Astrocyte of the cerebellum (primary cell): ENCODE data around the gene CCDC85C.

ENCODE experiments used
- DNase-seq: peaks from one replicate; pipeline ENCODE4 v3.0.0-alpha.2; 2011; ENCODE audit warnings: low read depth
- H3K4me3 ChIP-seq: 2 replicates; pipeline ENCODE4 v1.5.1; 2011; ENCODE audit warnings: mild to moderate bottlenecking, low read depth, low read length, moderate library complexity
- in situ Hi-C: cut with HindIII; loops from 2 replicates; pipeline ENCODE4 v1.10.0; 2017; ENCODE audit warnings: low sequenced_read_pairs
- TF ChIP-seq, protein P1 (sequence below): IDR thresholded peaks from 2 replicates; pipeline ENCODE4 v1.5.1; 2012; ENCODE audit warnings: low read length, low read depth, moderate library complexity, mild to moderate bottlenecking; ENCODE audit errors: missing control alignments

The CCDC85C gene

DNA sequence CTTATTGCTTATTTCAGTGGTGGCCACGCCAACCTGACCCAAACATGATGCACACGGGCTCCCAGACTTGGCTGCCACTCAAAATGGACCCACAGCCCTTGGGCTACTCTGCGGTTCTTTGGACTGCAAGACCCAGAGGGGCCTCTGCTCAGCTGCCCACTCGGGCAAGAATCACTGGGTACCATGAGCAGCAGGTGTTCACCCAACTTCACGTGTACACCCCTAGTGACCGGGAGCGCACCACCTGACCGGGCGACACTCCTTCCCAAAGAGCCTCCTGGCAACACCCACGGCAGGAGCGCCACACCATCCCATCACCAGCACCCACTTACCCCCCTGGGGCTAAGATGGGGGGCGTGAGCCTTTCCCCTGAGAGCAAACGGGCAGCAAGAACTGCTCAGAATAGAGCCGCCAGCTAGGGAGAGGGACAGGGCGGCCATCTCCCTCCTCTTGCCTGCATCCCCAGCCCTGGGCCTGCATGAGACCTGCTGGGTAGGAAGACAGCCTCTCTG is 90.8 kb downstream of the CCDC85C start:
- no peak for DNase-seq
- no peak overlapping the region for H3K4me3 ChIP-seq
- in situ Hi-C loops: no loop called here
- TF ChIP-seq, protein P1, sequence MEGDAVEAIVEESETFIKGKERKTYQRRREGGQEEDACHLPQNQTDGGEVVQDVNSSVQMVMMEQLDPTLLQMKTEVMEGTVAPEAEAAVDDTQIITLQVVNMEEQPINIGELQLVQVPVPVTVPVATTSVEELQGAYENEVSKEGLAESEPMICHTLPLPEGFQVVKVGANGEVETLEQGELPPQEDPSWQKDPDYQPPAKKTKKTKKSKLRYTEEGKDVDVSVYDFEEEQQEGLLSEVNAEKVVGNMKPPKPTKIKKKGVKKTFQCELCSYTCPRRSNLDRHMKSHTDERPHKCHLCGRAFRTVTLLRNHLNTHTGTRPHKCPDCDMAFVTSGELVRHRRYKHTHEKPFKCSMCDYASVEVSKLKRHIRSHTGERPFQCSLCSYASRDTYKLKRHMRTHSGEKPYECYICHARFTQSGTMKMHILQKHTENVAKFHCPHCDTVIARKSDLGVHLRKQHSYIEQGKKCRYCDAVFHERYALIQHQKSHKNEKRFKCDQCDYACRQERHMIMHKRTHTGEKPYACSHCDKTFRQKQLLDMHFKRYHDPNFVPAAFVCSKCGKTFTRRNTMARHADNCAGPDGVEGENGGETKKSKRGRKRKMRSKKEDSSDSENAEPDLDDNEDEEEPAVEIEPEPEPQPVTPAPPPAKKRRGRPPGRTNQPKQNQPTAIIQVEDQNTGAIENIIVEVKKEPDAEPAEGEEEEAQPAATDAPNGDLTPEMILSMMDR: no peak

DNA sequence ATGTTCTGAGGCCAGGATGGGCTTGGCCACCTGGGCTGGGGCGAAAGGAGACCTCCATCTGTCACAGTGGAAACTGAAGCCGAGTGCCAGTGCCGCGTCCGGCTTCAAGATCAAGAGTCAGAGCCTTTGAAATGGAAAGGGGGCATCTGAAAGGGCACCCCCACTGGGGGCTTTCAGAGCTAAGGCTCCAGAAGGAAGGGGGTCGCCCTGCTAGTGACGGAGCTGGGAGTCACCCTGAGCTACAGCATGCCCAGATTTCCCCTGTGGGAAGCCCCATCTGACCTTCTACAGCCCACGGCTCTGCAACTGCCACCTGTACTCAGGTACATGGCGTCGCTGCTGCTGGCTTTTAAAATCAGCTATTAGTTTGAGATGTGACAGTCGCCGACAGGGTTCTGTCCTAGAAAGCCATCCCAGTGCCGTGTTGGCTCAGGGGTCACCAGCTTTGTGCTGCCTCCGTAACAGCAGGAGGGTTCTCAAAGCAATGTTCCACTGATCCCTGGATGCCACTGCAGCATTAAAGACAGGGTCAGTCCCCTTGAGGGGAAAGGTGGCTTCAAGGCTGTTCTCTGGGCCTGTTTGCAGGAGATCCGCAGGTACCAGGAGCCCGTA is 91.3 kb downstream of the CCDC85C start:
- TF ChIP-seq, protein P1: no peak
- in situ Hi-C loops: no loop called here
- no peak overlapping the region for H3K4me3 ChIP-seq
- no peak for DNase-seq

DNA sequence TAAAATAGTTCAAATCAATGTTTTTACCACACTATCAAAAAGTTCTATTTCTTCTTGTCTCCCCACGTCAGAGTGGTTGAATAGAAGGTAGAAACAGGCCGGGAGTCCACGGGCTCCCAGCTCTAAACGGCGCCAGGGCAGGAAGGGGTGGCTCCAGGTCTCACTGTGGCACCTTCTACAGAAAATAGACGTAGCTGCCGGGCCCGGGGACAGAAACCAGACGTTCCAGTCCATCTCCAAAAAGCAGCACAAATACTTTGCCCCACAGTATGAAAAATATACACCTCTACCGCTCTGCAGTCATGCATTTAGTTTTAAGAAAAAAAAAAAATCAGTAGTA is 91.9 kb downstream of the CCDC85C start:
- H3K4me3 ChIP-seq: no peak overlapping the region
- no peak for DNase-seq
- in situ Hi-C loops: no loop called here
- TF ChIP-seq, protein P1: no peak

DNA sequence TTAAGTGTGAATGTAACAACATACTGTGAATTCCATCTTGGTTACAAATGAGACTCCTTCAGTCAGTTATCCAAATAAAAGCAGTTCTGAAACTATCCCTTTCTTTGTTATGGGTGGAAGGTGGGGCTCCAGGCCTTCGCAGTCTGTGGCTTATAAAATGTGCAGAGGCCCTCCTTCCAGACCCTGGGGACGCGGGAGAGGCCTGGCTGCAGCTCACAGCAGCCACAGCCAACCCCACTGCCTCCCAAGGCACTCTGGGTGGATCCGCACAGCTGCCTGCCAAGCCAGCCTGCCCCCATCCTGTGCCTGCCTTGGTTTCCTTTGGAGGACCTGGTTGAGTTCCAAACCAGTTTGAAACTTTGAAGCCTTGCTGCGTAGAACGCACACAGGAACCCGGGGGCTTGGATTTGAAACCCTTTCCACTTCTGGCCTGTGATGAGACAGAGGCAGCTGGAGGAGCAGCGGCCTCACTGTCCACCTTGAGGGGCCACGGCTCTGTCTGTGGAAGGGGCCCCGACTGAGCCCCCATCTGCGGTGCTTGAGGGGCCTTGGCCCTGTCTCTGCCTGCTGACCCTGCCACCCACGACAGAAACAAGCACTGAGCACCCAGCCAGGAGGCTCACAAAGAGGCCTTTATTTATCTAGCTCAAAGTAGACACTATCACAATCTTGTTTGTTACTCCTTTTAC is 92.4 kb downstream of the CCDC85C start:
- in situ Hi-C loops: no loop called here
- no peak overlapping the region for H3K4me3 ChIP-seq
- no peak for DNase-seq
- TF ChIP-seq, protein P1: no peak

DNA sequence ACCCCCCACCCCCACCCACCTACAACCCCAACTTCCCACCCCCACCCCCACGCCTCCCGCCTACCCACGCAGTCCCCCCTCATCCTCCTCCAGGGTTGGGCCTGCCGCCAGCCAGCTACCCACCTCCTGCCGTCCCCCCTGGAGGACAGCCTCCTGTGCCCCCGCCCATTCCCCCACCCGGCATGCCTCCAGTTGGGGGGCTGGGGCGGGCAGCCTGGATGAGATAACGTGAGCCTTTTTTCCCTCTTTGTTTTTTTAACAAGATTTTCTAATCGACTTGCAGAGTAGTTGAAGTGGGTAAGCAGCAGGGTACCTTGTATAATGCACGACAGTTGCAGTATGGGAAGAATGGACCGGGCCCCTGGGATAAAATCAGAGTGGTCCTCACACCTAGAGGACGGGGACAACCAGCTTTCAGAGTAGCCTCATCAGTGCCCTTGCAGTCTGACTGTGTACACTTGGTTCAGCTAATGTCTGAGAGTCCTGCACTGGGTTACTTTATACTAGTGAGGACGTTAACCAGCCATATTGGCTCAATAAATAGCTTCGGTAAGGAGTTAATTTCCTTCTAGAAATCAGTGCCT is 93.4 kb downstream of the CCDC85C start:
- no peak overlapping the region for H3K4me3 ChIP-seq
- DNase-seq: no peak
- in situ Hi-C loops: no loop called here
- TF ChIP-seq, protein P1: no peak

DNA sequence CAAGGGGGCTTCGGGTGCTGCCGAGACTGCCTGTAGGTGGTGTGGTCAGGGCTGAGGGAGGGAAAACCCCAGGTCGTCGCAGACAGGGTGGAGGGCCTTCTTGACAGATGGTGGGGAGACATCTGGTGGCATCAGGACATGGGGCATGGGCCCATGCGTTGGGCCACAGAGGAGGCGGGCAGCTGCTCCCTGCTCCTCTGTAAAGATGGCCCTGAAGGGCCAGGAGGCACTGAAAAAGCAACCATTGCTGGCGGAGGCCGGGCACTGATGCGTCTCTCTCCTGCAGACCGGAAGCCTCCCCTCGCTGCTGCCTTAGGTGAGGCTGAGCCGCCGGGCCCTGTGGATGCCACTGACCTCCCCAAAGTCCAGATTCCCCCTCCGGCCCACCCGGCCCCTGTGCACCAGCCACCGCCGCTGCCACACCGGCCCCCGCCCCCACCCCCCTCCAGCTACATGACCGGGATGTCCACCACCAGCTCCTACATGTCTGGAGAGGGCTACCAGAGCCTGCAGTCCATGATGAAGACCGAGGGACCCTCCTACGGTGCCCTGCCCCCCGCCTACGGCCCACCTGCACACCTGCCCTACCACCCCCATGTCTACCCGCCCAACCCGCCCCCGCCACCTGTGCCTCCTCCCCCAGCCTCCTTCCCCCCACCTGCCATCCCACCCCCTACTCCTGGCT is 94.0 kb downstream of the CCDC85C start:
- DNase-seq: no peak
- in situ Hi-C loops: no loop called here
- TF ChIP-seq, protein P1: no peak
- no peak overlapping the region for H3K4me3 ChIP-seq
